ENCODE measurements around the gene FARS2.

GRCh38 chr6:5746053-5746758 is 484.9 kb downstream of the FARS2 start:
- TF ChIP-seq CTCF (conservative IDR thresholded peaks at IDR 0.05; ENCODE audit: low read depth, low read length) (peak; percentile 60), EZH2 (IDR thresholded peaks at IDR 0.05; ENCODE audit: borderline replicate concordance, low read depth, low read length, poor library complexity, severe bottlenecking) (no peak)

Data from A673 (cell line).